Measurements from ENCODE around the gene CYFIP1.

The CYFIP1 gene

GRCh38 chr15:22869856-22870255 lies 110.3 kb downstream of the CYFIP1 start:
- FAIRE-seq = no peak
- no peak for DNase-seq (ENCODE audit: low spot score)

- no peak for FAIRE-seq
Measured at GRCh38 chr15:22868928-22869327, 111.2 kb downstream of the CYFIP1 start.

GRCh38 chr15:22868495-22868894 lies 111.7 kb downstream of the CYFIP1 start:
- FAIRE-seq = no peak

More at GRCh38 chr15:22868928-22869327, 111.2 kb downstream of the CYFIP1 start:
- DNase-seq (ENCODE audit: low spot score) = no peak

GRCh38 chr15:22867886-22868285 lies 112.3 kb downstream of the CYFIP1 start:
- FAIRE-seq (no peak), DNase-seq (ENCODE audit: low spot score) (no peak)

More at GRCh38 chr15:22868495-22868894, 111.7 kb downstream of the CYFIP1 start:
- DNase-seq (ENCODE audit: low spot score) = no peak

- FAIRE-seq = no peak
- DNase-seq (ENCODE audit: low spot score) = peak; percentile 12
Measured at GRCh38 chr15:22866079-22866478, 114.1 kb downstream of the CYFIP1 start.

GRCh38 chr15:22863356-22863755 lies 116.8 kb downstream of the CYFIP1 start:
- FAIRE-seq (no peak), DNase-seq (ENCODE audit: low spot score) (no peak)

GRCh38 chr15:22861161-22861560 lies 119.0 kb downstream of the CYFIP1 start:
- no peak for FAIRE-seq
- DNase-seq (ENCODE audit: low spot score) = no peak

- DNase-seq (ENCODE audit: low spot score) = no peak
- no peak for FAIRE-seq
Measured at GRCh38 chr15:22856659-22857058, 123.5 kb downstream of the CYFIP1 start.

GRCh38 chr15:22855791-22856190 lies 124.4 kb downstream of the CYFIP1 start:
- DNase-seq (ENCODE audit: low spot score) = no peak
- FAIRE-seq = no peak

GRCh38 chr15:22851513-22851912 lies 128.7 kb downstream of the CYFIP1 start:
- FAIRE-seq = no peak
- DNase-seq (ENCODE audit: low spot score) = no peak

GRCh38 chr15:22850055-22850454 lies 130.1 kb downstream of the CYFIP1 start:
- FAIRE-seq (no peak), DNase-seq (ENCODE audit: low spot score) (no peak)

- no peak for FAIRE-seq
- no peak for DNase-seq (ENCODE audit: low spot score)
Measured at GRCh38 chr15:22846073-22846472, 134.1 kb downstream of the CYFIP1 start.

- DNase-seq (ENCODE audit: low spot score) = no peak
- FAIRE-seq = no peak
Measured at GRCh38 chr15:22845289-22845900, 134.8 kb downstream of the CYFIP1 start.

GRCh38 chr15:22844421-22845288 lies 135.5 kb downstream of the CYFIP1 start:
- FAIRE-seq (no peak), DNase-seq (ENCODE audit: low spot score) (no peak)

GRCh38 chr15:22839046-22839695 lies 141.0 kb downstream of the CYFIP1 start:
- FAIRE-seq = no peak

GRCh38 chr15:22838292-22839042 lies 141.7 kb downstream of the CYFIP1 start, which contains the start of gene NIPA2:
Gene NIPA2 (plus strand): TSS chr15:22838666. CDS start chr15:22851732, 13,066 bp downstream.
- FAIRE-seq (peak; percentile 51), DNase-seq (ENCODE audit: low spot score) (peak; percentile 94)

More at GRCh38 chr15:22839046-22839695, 141.0 kb downstream of the CYFIP1 start:
- DNase-seq (ENCODE audit: low spot score) = peak; percentile 16

GRCh38 chr15:22831473-22831872 lies 148.7 kb downstream of the CYFIP1 start:
- FAIRE-seq (no peak), DNase-seq (ENCODE audit: low spot score) (no peak)

GRCh38 chr15:22827125-22827524 lies 153.0 kb downstream of the CYFIP1 start:
- DNase-seq (ENCODE audit: low spot score) (no peak), FAIRE-seq (no peak)

GRCh38 chr15:22823495-22824128 lies 156.6 kb downstream of the CYFIP1 start:
- FAIRE-seq = no peak

GRCh38 chr15:22819651-22820050 lies 160.5 kb downstream of the CYFIP1 start:
- FAIRE-seq = no peak
- no peak for DNase-seq (ENCODE audit: low spot score)

More at GRCh38 chr15:22823495-22824128, 156.6 kb downstream of the CYFIP1 start:
- no peak for DNase-seq (ENCODE audit: low spot score)
